Liver (tissue), 3 donors: ENCODE results near the gene CFAP53.

Experiments
- GABPA ChIP-seq, 2 donors: IDR thresholded peaks in 1 of 2; conservative IDR thresholded peaks in 1 of 2; 2 replicates each; pipeline ENCODE4 v1.6.1; 2016; ENCODE audit warnings: antibody characterized with exemption in 2 of 2, mild to moderate bottlenecking in 1 of 2, moderate library complexity in 1 of 2
- RAD21 ChIP-seq, 2 donors: IDR thresholded peaks; 2 replicates each; pipeline ENCODE4 v1.6.1; 2016; ENCODE audit warnings: antibody characterized with exemption in 2 of 2, mild to moderate bottlenecking in 2 of 2
- SP1 ChIP-seq: IDR thresholded peaks from 2 replicates; pipeline ENCODE4 v1.6.1; 2018; ENCODE audit warnings: antibody characterized with exemption, mild to moderate bottlenecking
- TF ChIP-seq, protein P1 (sequence below): fragments of 150-350 bp; IDR thresholded peaks from 2 replicates; pipeline ENCODE4 v1.5.1; 2017; ENCODE audit warnings: improper control_type of control experiment, low read depth, low read length; ENCODE audit not compliant: missing input control
- TF ChIP-seq, protein P2 (sequence below): IDR thresholded peaks from 2 replicates; pipeline ENCODE4 v1.6.1; 2016; ENCODE audit warnings: antibody characterized with exemption
- donor health status: healthy.
- donor health status: healthy.

DNA sequence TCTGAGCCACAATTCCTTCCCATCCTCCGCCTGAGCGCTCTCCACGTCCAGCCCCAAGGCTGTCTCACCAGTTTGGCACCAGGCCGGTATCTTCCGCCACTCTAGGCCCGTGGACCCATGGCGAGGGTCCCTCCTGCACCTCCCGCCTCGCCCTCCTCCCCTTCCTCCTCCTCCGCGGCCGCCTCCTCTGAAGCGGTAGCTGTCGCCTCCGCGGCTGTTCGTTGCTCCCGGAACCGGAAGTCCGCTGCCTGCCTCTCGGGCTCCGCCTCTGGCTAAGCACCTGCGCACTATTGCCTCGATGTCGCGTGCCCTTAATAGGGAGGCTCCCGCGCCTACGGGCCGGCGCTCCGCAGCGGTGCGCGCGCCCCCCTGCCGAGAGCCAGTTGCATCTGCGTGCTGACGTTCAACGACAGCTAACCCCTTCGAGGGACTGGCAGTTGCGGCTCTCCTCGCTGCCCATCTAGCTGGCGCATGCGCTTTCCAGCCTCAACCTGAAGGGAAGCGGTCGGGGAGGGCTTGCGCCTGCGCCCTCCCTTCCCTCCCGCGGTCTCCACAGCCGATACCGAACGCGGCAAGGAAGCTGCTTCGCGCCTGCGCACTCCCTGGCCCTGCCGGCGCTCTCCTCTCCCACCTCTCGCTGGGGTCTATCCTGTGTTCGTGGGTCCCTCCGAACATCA is 15.1 kb upstream of the CFAP53 start, which contains the start of gene MBD1:
- TF ChIP-seq, protein P1, sequence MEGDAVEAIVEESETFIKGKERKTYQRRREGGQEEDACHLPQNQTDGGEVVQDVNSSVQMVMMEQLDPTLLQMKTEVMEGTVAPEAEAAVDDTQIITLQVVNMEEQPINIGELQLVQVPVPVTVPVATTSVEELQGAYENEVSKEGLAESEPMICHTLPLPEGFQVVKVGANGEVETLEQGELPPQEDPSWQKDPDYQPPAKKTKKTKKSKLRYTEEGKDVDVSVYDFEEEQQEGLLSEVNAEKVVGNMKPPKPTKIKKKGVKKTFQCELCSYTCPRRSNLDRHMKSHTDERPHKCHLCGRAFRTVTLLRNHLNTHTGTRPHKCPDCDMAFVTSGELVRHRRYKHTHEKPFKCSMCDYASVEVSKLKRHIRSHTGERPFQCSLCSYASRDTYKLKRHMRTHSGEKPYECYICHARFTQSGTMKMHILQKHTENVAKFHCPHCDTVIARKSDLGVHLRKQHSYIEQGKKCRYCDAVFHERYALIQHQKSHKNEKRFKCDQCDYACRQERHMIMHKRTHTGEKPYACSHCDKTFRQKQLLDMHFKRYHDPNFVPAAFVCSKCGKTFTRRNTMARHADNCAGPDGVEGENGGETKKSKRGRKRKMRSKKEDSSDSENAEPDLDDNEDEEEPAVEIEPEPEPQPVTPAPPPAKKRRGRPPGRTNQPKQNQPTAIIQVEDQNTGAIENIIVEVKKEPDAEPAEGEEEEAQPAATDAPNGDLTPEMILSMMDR, result peak; percentile 35
- TF ChIP-seq GABPA (IDR thresholded peaks at IDR 0.05 in 1 of 2, conservative IDR thresholded peaks at IDR 0.05 in 1 of 2) (peak; percentile 91 to 99), SP1 (peak; percentile 77), RAD21 (IDR thresholded peaks at IDR 0.05) (peak in 1 of 2 donors; percentile 62)
- TF ChIP-seq, protein P2, sequence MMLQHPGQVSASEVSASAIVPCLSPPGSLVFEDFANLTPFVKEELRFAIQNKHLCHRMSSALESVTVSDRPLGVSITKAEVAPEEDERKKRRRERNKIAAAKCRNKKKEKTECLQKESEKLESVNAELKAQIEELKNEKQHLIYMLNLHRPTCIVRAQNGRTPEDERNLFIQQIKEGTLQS, result no peak
